Measurements from ENCODE around the gene TBCD.

DNA sequence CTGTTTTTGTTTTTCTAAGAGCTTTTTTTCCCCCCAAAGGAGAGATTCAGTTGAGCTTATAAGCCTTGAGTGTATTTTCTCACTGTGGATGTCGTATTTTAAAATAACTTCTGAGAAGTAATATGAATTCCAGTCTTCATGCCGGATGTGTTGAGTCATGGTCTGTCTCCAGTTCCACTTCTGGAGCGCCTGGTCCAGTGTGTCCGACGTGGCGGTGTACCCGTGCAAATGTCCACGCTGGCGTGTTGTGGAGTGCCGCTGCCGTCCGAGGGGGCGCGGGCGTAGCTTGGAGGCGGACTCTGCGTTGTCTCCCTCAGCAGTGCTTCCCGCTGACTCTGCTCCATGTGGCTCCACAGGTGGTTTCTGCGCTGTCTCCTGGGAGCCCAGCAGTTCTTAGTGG, 148.9 kb downstream of the TBCD start:
- TF ChIP-seq, protein P1, sequence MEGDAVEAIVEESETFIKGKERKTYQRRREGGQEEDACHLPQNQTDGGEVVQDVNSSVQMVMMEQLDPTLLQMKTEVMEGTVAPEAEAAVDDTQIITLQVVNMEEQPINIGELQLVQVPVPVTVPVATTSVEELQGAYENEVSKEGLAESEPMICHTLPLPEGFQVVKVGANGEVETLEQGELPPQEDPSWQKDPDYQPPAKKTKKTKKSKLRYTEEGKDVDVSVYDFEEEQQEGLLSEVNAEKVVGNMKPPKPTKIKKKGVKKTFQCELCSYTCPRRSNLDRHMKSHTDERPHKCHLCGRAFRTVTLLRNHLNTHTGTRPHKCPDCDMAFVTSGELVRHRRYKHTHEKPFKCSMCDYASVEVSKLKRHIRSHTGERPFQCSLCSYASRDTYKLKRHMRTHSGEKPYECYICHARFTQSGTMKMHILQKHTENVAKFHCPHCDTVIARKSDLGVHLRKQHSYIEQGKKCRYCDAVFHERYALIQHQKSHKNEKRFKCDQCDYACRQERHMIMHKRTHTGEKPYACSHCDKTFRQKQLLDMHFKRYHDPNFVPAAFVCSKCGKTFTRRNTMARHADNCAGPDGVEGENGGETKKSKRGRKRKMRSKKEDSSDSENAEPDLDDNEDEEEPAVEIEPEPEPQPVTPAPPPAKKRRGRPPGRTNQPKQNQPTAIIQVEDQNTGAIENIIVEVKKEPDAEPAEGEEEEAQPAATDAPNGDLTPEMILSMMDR (IDR thresholded peaks at IDR 0.05) = no peak
- TF ChIP-seq EP300 (IDR thresholded peaks at IDR 0.05) (no peak), POLR2AphosphoS5 (IDR thresholded peaks at IDR 0.05) (no peak)
